Measurements from ENCODE around the gene ZNF835.

Gene ZNF835

DNA sequence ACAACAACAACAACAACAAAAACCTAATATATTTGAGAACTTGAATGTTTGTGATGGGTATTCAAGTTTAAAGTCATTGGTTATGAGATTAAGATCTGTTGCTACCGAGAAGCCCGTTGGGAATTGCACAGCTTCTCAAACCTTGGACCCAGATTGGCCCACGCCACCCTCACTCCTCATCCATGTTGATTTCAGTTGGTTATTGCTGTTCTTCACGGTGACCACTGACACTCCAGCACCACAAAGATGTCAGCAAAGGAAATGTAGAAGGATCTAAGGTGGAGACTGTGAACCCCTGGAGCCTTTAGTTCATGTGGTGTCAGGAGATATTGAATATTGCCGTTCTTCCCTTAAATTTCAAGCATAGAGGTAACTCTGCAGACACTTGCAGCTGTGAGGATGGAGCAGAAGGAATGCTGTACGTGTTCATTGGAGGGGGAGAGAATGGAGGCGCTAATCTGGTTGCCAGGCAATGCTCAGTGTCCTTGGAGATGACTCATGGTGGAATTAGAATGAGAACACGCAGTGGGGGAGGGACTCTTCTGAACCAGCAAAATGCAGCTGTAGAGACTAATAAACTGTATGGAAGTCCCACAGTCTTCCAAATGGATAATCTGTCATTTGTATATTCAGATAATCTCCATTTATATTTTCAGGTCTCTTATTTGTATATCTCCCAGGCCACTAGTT, 20.8 kb upstream of the ZNF835 start:
- H3K4me2 ChIP-seq (ENCODE audit: low read length) = no peak overlapping the region
- TF ChIP-seq, protein P1, sequence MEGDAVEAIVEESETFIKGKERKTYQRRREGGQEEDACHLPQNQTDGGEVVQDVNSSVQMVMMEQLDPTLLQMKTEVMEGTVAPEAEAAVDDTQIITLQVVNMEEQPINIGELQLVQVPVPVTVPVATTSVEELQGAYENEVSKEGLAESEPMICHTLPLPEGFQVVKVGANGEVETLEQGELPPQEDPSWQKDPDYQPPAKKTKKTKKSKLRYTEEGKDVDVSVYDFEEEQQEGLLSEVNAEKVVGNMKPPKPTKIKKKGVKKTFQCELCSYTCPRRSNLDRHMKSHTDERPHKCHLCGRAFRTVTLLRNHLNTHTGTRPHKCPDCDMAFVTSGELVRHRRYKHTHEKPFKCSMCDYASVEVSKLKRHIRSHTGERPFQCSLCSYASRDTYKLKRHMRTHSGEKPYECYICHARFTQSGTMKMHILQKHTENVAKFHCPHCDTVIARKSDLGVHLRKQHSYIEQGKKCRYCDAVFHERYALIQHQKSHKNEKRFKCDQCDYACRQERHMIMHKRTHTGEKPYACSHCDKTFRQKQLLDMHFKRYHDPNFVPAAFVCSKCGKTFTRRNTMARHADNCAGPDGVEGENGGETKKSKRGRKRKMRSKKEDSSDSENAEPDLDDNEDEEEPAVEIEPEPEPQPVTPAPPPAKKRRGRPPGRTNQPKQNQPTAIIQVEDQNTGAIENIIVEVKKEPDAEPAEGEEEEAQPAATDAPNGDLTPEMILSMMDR (IDR thresholded peaks at IDR 0.05; ENCODE audit: low read depth, low read length, poor library complexity, severe bottlenecking) = no peak
- TF ChIP-seq EZH2phosphoT487 (IDR thresholded peaks at IDR 0.05; ENCODE audit: borderline replicate concordance, low read length) = no peak
- no peaks in the 10 kb centered on the region for H3K9me2 ChIP-seq (replicated peaks; ENCODE audit: control insufficient read depth, low read length)
- no peaks in the 10 kb centered on the region for H3K4me1 ChIP-seq (ENCODE audit: control insufficient read depth, low read length)
- no peak overlapping the region for H3K4me3 ChIP-seq (ENCODE audit: low read length)
- no peaks in the 10 kb centered on the region for H4K20me1 ChIP-seq (ENCODE audit: control insufficient read depth, insufficient read depth, low read depth, low read length)
- no peaks in the 10 kb centered on the region for H3K36me3 ChIP-seq (ENCODE audit: control insufficient read depth, low read length)
- no peaks in the 10 kb centered on the region for H3F3A ChIP-seq (ENCODE audit: control insufficient read depth, insufficient read depth)
- no peaks in the 10 kb centered on the region for H3K79me2 ChIP-seq (ENCODE audit: control insufficient read depth, low read length)
- H3K27me3 ChIP-seq (ENCODE audit: control insufficient read depth, low read length) = no peaks in the 10 kb centered on the region
- H3K9me3 ChIP-seq (ENCODE audit: control insufficient read depth, insufficient read depth, low read length) = peaks cover 8% of the 10 kb centered on the region; the same call in 1 of the 2 replicates
- no peak overlapping the region for H3K27ac ChIP-seq (ENCODE audit: low read depth, low read length)

DNA sequence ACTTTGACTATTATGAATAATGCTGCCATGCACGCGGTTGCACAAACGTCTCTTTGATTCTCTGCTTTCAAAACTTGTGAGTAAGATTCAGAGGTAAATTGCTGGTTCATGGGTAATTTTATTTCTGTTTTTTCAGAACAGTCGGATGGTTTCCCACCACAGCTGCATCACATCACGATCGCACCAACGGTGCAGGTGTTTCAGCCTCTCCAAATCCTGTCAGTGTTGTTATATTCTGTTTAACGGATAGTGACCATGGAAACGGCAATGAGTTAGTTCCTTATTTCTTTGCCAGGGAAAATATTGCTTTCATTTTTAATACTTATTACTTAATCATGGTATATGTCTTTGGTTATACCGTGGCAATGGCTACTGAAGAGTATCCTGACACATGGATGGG, 19.1 kb upstream of the ZNF835 start:
- Histone ChIP-seq H3K27me3 (ENCODE audit: control insufficient read depth, low read length) (no peaks in the 10 kb centered on the region), H3K4me1 (ENCODE audit: control insufficient read depth, low read length) (no peaks in the 10 kb centered on the region), H3K9me2 (replicated peaks; ENCODE audit: control insufficient read depth, low read length) (no peaks in the 10 kb centered on the region), H4K20me1 (ENCODE audit: control insufficient read depth, insufficient read depth, low read depth, low read length) (no peaks in the 10 kb centered on the region), H3K9me3 (ENCODE audit: control insufficient read depth, insufficient read depth, low read length) (peaks cover 8% of the 10 kb centered on the region; the same call in 1 of the 2 replicates), H3K27ac (ENCODE audit: low read depth, low read length) (no peak overlapping the region), H3K4me2 (ENCODE audit: low read length) (no peak overlapping the region), H3K36me3 (ENCODE audit: control insufficient read depth, low read length) (no peaks in the 10 kb centered on the region), H3F3A (ENCODE audit: control insufficient read depth, insufficient read depth) (no peaks in the 10 kb centered on the region), H3K79me2 (ENCODE audit: control insufficient read depth, low read length) (no peaks in the 10 kb centered on the region), H3K4me3 (ENCODE audit: low read length) (no peak overlapping the region)
- TF ChIP-seq EZH2phosphoT487 (IDR thresholded peaks at IDR 0.05; ENCODE audit: borderline replicate concordance, low read length) = no peak
- TF ChIP-seq, protein P1 (IDR thresholded peaks at IDR 0.05; ENCODE audit: low read depth, low read length, poor library complexity, severe bottlenecking) = no peak

DNA sequence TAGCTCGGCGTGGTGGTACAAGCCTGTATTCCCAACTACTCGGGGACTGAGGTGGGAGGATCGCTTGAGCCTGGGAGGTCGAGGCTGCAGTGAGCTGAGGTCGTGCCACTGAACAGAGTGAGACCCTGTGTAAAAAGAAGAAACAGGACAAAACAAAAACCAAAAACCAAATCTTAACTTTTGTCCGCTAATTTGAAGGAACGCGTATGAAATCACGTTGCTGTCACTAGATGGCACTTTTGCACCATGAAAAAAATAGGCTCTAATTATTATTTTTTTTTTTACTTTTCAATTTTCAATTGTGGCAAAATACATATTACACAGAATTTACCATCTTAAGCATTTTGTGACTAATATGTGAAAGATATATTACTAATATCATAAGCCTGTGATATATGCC, 17.6 kb upstream of the ZNF835 start:
- TF ChIP-seq, protein P1 (IDR thresholded peaks at IDR 0.05; ENCODE audit: low read depth, low read length, poor library complexity, severe bottlenecking) = no peak
- no peak for TF ChIP-seq EZH2phosphoT487 (IDR thresholded peaks at IDR 0.05; ENCODE audit: borderline replicate concordance, low read length)
- Histone ChIP-seq H3K4me2 (ENCODE audit: low read length) (no peak overlapping the region), H3K4me3 (ENCODE audit: low read length) (no peak overlapping the region)

More for the DNA sequence above, 17.6 kb upstream of the ZNF835 start:
- H4K20me1 ChIP-seq (ENCODE audit: control insufficient read depth, insufficient read depth, low read depth, low read length) = no peaks in the 10 kb centered on the region
- H3K27ac ChIP-seq (ENCODE audit: low read depth, low read length) = no peak overlapping the region
- no peaks in the 10 kb centered on the region for H3K27me3 ChIP-seq (ENCODE audit: control insufficient read depth, low read length)
- no peaks in the 10 kb centered on the region for H3K36me3 ChIP-seq (ENCODE audit: control insufficient read depth, low read length)
- H3F3A ChIP-seq (ENCODE audit: control insufficient read depth, insufficient read depth) = no peaks in the 10 kb centered on the region
- H3K9me2 ChIP-seq (replicated peaks; ENCODE audit: control insufficient read depth, low read length) = no peaks in the 10 kb centered on the region
- H3K79me2 ChIP-seq (ENCODE audit: control insufficient read depth, low read length) = no peaks in the 10 kb centered on the region
- no peaks in the 10 kb centered on the region for H3K4me1 ChIP-seq (ENCODE audit: control insufficient read depth, low read length)
- H3K9me3 ChIP-seq (ENCODE audit: control insufficient read depth, insufficient read depth, low read length) = peaks cover 8% of the 10 kb centered on the region; the same call in 1 of the 2 replicates
